ENCODE data around the gene PEX19.
A peak's percentile ranks its signal among the peaks of the same experiment; 100 is the strongest.

Gene PEX19

DNA sequence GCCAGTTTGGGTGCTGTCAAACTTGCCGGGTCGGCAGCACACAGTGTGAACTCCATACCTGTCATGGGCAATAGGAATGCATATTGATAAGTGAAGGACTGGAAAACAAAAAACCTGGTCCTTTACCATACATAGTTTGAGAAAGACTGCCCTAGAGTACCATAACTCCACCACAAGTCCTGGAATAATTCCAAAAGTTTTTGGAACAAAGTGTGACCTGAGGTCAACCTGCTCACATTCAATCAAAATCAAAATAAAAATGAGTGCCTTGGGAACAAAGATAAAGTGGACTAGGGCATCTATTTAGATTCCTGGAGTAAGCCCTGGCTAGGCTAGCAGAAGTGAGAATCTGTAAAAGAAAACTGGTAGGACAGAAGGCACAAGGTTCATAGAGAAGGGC lies 7.6 kb downstream of the PEX19 start:
- DNase-seq, result no peak

DNA sequence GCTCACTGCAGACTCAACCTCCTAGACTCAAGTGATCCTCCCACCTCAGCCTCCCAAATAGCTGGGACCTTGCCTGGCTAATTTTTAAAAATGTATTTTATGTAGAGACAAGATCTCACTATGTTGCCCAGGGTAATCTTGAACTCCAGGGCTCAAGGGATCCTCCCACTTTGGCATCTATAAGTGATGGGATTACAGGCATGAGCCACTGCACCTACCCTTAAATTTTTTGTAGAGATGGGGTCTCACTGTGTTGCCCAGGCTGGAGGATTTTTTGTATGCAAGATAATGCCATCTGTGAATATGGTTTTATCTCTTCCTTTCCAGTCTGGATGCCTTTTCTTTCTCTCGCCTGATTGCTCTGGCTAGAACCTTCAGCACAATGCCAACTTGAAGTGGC lies 13.9 kb downstream of the PEX19 start:
- no peak for DNase-seq

DNA sequence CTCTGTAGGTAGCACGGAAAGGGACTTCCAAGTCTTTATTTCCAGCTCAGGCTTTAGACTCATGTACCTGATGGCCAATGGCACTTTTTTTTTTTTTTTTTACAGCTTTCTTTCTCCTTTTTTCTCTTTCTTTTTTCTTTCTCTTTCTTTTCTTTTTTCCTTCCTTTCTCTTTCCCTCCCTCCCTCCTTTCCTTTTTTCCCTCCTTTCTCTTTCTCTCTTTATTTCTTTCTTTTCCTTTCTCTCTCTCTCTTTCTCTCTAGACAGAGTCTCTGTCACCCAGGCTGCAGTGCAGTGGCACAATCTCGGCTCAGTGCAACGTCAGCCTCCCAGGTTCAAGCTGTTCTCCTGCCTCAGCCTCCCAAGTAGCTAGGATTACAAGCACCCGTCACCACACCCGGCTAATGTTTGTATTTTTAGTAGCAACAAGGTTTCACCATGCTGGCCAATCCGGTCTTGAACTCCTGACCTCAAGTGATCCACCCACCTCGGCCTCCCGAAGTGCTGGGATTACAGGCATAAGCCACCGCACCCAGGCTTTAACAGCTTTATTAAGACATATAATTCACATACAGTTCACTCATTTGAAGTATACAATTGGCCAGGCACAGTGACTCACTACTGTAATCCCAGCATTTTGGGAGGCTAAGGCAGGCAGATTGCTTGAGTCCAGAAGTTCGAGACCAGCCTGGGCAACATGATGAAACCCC lies 17.5 kb downstream of the PEX19 start:
- no peak for DNase-seq

DNA sequence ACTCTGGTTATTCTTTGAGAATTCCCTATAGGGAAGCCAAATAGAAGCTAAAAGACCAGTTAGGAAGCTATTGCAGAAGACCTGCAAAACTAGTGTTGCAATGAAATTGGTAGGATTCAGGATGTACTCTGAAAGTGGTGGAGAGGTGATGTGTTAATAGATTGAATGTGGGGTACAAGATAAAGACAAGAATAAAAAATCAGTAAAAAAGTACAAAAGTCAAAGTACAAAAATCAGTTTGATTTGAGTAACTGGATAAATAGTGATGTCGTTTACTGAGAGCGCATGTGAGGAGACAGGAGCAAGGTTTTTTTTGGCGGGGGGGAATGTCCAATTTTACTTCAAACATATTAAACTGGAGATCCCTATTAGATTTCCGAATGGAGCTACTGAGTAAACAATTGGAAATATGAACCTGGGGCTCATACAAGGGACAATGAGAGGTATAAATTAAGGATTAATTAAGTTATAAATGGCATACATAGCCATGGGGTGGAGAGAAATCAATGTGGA lies 20.1 kb downstream of the PEX19 start:
- DNase-seq, result no peak

DNA sequence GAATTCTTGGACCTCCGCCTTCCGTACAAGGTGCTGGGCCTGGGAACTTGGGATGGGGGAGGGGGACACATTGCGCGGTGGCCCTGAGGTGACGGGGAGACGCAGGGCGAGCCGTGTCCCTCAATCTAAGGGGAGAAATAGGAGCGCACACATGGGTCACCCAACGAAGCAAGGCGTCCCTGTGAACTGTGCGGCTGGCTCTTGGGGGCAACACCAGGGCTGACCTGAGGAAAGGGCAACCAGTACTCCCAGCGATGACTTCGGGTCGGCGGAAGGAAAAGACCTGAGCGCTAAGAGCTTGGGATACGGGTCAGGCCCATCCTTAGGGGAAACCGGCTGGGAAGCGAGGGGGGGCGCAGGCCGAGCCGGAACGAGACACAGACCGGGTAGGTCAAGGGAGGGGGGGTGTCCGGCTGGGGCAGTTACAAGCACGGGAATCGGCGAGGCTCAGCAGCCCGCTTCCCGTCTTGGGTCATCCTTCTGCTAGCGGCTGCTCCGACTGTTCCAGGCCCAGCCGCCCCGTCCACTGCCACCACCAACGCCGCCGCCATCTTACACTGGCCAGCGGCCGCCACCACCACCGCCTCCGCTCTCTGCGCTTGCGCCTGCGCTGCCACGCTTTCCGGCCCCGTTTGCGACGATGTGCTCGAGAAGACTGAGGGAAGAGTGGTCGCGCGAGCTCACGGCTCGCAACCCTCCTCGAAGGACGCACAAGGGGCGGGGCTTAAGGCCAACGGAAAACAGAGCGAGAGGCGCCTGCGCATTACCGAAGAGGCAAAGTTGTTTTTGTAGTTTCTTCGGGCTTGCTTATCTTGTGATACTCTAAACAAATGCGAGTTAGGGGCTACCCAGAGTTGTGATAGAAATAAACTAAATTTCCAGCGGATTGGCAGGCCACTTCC lies 22.8 kb downstream of the PEX19 start, which contains the start of gene DCAF8:
TSS of gene DCAF8 (minus strand) at position 657 of the 902 bp plus-strand sequence. CDS start 18,541 bp downstream, outside the sequence.
- peak; percentile 72 to 91 for DNase-seq

DNA sequence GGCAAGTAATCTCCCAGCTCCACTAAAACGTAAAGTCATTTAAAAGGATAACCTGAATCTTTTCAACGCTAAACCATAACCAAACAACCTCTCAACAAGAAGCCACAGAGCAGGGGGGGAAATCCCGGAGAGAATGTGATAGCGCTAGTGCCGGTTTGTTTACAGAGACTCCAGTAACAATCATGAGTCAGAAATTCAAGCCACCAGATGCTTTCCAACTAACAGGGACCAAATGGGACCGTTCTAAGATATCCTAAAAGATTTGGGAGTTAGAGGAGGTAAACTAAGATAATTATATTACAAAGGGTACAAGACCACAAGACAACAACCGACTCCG lies 23.4 kb downstream of the PEX19 start:
- DNase-seq, result peak; percentile 9 to 75

DNA sequence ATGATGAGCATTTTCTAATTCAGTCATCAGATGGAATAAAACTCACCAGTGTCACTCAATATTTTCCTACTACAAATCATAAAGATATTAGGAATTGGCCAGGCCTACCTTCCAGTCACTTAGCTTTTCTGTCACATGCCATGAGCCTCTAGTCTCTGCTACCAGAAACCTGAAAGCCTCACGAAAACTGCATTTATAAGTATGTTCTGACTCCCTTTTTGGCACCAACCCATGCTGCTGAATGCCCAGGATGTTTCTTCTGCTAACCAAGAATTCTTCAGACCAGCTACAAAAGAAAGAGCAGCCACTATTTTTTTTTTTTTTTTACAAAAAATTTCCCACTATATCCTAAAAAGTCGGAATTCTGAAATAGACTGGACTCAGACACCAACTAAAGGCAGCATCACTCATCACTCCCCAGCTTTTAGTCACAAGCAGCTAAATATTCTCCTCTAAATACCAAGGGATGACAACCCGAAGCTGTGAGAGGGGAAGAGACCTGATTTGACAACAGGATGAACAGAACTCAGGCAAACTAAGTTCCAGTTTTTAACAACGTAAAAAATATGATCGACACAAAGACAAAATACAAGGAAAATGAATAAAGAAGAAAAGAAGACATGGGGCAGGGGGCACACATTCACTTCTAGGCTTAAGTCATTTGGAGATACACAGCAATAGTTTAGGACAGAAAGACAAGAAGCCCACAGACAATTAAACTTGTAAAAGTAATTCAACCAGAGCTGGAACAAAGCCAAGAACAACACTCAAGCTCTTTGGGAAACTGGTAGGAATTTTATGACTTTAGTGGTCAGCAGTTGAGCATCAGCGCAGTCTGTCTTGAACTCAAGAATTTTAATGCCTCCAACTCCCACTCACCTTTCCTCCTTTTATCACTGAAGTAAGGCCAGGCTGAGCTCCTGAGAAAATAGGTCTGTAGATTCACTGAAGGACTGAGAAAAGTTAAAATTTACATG lies 24.2 kb downstream of the PEX19 start:
- no peak for DNase-seq

DNA sequence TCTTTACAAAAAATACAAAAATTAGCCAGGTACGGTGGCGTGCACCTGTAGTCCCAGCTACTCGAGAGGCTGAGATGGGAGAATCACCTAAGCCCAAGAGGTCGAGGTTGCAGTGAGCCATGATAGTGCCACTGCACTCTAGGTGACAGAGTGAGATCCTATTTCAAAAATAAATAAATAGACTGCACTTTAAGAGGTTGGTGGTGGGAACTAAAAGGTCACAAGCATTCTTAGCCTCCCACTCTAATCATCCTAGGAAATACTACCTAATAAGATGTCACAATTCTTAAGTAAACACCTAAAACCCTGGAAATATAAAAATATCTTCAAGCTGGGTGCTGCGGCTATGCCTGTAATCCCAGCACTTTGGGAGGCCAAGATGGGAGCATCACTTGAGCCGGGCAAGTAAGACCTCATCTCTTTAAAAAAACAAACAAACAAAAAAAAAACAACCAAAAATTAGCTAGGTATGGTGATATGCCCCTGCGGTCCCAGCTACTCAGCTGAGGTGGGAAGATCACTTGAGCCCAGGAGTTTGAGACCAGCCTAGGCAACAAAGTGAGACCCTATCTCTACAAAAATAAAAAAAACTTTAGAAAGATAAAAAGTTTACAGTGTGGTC lies 26.6 kb downstream of the PEX19 start:
- DNase-seq, result no peak

DNA sequence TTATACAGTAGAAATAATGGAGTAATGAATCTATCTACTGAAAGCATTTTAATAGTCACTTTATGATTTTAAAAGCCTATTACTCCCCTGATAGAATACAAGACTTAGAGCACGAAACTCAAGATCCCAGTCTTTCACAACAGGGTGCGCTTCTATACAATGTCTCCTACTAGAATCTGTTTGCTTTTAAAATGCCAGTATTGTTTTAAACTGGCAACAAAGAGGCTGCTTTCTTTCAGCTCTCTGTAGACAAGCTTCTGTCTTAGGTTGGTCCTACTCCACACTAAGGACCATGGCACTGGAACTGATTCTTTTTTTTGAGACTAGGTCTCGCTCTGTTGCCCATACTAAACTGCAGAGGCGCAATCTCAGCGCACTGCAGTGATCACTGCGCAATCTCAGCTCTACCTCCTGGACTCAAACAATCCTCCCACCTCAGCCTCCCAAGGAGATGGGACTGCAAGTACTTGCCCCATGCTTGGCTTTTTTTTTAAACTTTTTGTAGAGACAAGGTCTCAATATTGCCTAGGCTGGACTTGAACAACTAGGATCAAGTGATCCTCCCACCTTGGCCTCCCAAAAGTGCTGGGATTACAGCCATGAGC lies 27.4 kb downstream of the PEX19 start:
- no peak for DNase-seq

DNA sequence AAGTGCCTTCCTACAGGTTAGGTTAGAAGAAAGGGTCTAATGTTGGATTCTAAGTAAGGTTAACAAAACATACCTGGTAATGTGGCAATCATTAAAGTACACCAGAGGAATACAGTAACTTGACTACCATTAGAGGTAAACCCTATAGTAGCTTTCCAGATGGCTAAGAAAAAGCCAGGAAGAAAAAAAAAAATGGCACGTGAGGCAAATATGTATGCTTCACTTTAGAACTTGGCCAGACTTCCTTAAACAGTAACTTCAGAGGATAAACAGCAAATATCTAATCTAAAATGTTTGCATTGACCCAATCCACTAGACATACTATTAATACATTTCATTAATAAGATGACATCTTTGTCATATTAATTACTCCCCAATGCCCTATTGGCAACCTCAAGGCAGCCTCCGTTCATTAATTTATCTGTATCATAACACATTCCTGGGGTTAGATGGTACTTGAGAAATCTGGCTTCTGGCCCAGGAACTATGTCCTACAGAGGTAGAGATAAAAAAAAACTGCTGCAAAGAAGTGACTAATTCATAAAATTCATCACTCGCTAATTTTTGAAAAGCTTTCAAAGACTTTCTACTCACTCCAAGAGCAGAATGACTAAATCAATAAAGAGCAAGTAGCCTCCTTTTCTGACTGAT lies 28.4 kb downstream of the PEX19 start:
- DNase-seq, result no peak

DNA sequence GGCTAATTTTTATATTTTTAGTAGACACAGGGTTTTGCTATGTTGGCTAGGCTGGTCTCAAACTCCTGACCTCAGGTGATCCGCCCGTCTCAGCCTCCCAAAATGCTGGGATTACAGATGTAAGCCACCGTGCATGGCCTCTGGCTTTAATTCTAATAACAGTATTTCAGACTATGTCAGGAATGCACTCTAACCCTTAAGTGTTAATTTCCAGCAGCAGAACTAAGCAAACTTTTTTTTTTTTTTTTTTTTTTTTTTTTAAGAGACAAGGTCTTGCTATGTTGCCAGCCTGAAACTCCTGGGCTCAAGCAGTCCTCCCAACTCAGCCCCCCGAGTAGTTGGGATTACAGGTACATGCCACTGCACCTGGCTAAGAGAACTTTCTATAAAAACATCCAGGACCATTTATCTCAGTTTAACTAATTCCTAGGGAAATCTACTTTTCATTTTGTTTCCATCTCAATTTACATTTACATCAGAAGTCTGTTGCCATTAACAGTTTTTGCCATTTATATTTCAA lies 29.1 kb downstream of the PEX19 start:
- no peak for DNase-seq

DNA sequence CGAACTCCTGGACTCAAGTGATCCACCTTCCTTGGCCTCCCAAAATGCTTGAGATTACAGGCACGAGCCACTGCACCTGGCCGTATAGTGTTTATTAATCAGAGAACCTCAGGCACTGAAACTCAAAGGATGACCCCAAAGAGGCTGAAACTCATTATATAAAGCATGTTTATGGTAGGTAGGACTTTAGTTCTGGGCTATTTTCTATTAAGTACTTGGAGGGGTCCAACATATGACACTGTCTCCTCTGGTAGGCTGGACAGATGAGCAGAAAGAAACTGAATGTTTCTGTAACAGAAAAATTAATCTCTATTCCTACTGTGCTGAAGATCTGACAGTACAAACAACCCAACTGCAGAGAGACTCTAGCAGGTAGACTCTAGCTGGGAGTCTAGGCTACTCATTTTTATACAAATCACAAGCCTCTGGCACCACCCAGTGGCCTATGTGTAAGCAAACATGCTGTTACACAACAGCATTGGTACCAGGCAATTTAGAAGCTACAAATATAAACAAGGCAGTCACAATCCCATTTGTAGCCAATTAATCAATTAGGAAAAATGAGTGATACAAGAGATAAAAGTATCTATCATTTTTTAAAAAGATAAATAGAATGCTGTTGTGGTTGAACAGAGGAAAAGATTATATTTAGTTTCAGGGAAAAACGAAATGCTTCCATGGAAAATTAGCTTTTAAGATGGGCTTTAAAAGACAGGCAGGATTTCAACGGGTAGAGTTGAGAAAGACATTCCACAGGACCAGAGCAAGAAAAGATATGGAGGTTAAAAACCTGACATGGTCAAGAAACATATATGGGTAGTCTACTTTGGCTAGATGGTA lies 33.0 kb downstream of the PEX19 start:
- peak; percentile 14 to 32 for DNase-seq

DNA sequence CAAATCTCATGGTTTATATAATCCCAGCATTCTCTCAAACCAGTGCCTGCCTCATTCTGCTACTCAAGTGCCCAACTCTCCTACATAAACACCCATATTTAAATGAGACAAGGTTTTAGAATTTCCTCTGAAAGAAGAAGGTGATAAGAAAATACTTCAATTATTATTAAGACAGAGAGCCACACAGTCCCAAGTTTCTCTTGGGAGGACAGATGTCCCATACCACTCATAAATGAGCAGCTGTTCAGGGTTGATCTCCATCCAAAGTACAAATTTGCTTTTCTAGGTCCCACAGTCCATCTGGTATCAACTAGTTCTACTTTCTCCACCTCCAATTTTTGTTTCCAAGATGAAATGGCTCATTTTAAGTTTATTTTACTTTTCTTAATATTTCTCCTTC lies 33.9 kb downstream of the PEX19 start:
- DNase-seq, result no peak

DNA sequence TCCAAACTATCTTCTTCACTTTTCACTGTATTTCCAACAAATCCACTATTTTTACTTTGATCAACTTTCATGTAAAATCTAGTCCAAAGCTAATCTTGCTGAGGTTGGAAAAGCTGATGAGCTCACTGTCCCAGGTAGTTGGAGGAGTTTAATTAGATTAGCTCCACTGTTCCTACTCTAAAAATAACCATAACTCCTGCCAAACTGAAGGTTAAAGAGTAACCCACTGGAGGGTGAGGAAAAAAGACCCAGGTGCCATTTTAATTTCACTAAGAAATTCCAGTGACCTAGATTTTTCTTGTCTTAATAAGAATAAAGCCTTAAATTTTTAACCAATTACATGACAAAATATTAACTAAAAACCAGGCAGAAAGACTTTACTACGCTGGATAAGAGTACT lies 37.9 kb downstream of the PEX19 start:
- DNase-seq, result no peak

DNA sequence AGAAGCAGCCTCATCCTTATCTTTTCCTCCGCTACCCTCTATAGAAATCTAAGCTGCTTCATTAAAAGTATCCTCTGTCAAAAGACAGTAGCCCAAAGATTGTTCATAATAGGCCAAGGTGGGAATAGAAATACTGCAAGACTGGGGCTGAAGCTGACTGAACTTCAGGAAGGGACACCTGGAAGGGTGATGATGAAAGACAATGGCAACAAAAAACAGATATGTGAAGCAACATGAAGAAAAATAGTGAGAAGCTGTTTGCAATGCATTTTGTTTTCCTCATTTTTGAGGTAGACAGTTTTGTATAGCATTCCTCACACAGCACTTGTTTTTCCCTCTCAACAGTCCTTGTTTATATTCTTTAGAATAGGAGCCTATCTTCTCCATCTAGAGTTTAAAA lies 39.5 kb downstream of the PEX19 start:
- no peak for DNase-seq

DNA sequence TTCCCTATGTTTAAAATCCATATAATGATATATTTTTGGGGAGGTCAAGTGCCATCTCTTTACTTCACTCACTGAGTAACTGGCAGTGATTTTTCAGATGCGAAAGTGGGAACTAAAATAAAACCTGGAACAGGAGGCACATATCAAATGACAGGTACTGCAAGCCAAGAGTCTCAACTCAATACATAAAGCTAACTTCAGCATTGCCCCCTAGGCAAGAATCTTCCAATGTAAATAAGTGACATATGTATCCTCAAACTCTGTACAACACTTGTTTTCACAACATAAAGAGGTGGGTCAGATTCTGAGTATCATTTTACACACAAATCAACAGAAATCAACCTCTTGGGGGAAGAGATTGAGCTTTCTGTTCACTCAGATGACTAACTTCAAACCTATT lies 40.7 kb downstream of the PEX19 start:
- DNase-seq, result no peak

DNA sequence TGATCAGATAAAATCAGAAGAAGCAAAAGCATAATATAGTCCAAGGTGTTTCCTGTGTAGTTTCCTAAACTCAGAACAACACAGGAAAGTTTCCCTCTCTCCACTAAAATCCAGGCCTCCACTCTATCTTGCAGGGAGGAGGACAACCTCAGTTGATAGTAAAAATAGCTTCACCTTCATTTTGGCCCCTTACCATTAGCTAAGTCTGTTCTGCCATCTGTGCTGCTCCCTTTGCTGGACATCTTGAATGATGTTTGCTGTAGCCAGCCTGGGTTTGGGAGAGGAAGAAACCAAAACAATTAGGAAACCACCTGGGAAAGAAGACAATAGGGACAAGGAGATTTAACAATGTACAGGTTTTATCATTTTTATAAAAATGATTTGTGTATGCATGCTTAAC lies 41.2 kb downstream of the PEX19 start:
- DNase-seq, result no peak

DNA sequence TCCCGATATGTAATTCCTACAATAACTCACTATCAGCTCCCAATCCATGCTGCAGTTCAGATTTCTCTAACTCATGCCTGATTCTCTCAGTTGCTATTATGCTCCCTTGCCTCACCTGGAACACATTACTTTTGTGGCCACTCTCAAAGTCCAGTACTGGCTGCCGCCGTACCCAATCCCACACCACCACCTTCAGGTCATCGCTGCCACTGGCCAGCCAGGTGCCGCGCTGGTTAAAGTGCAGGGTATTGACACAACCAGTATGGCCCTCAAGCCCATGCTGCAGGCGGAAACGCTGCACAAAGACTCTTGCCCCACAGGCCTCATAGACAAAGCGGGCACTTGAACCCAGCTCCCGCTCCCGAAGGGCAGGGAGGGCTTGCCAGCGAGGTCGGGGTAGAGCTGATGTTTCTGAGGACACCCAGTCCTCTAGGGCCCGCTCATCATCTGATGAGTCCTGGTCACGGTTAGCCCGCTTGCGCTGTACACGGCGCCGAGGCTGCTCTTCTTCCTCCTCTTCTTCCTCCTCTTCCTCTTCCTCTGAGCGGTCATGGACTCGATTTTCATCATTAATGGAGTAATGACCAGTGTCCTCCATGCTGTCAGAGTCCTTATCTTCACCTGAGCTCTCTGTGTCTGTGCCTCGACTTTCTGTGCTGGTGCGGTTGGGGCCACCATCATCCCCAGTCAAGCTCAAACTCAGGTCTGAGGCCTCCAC lies 45.2 kb downstream of the PEX19 start:
- no peak for DNase-seq

DNA sequence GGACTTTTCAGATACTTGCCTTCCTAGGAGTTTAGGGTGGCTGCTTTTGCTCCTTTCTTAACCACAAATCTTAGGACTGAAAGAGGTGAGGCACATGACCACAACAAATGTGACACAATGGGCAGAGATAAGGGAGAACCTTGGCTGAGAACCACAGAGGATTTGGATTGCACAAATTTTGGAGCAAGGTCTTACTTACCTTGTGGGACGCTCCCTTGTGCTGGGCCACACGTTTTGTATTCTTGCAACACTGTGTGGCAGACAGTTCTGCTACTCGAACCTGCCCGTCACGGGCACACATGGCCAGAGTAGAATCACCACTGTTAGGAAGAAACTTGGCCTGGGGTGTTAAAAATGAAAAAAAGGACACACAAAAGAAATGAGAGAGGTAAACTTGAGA lies 46.5 kb downstream of the PEX19 start:
- no peak for DNase-seq

DNA sequence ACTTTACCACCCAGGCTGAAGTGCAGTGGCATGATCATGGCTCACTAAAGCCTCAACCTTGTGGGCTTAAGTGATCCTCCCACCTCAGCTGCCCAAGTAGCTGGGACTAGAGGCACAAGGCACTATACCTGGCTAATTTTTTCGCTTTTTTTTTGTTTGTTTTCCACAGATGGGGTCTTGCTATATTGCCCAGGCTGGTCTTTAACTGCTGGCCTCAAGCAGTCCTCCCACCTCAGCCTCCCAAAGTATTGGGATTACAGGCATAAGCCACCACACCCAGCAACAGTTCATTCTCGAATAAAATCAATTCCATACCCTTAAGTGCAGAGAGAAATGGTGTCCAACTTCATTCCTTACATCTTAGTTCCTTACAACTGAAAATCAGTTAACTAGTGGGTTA lies 47.4 kb downstream of the PEX19 start:
- DNase-seq, result no peak
